GM19043 (cell line): Measurements from ENCODE around the gene DKK3.
A peak's percentile ranks its signal among the peaks of the same experiment; 100 is the strongest.

Experiments
- ATAC-seq: cut with Tn5 transposase; IDR thresholded peaks from one replicate; pipeline ENCODE4 v1.9.1; 2021; ENCODE audit warnings: low read depth; ENCODE audit not compliant: unreplicated experiment

The DKK3 gene

GRCh38 chr11:11971906-11972547, 36.4 kb downstream of the DKK3 start:
- ATAC-seq, result no peak

DNA sequence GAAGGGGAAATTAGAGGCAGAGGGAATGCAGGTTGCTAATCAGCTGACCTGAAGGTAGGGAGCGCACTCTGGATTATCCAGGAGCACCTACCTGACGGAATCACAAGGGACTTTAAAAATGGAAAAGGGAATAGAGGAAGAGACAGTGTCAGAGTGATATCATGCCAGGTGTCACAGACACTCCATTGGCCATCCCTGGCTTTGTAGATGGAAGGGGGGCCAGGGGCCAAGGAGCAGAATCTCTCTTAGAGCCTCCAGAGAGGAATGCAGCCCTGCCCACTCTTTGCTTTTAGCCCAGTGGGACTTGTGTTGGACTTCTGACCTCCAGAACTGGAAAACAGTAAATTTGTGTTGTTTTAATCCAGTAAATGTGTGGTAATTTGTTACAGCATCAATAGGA, 37.9 kb downstream of the DKK3 start:
- no peak for ATAC-seq

GRCh38 chr11:11969380-11970215, 38.8 kb downstream of the DKK3 start:
- no peak for ATAC-seq

GRCh38 chr11:11968511-11969280, 39.7 kb downstream of the DKK3 start:
- no peak for ATAC-seq

DNA sequence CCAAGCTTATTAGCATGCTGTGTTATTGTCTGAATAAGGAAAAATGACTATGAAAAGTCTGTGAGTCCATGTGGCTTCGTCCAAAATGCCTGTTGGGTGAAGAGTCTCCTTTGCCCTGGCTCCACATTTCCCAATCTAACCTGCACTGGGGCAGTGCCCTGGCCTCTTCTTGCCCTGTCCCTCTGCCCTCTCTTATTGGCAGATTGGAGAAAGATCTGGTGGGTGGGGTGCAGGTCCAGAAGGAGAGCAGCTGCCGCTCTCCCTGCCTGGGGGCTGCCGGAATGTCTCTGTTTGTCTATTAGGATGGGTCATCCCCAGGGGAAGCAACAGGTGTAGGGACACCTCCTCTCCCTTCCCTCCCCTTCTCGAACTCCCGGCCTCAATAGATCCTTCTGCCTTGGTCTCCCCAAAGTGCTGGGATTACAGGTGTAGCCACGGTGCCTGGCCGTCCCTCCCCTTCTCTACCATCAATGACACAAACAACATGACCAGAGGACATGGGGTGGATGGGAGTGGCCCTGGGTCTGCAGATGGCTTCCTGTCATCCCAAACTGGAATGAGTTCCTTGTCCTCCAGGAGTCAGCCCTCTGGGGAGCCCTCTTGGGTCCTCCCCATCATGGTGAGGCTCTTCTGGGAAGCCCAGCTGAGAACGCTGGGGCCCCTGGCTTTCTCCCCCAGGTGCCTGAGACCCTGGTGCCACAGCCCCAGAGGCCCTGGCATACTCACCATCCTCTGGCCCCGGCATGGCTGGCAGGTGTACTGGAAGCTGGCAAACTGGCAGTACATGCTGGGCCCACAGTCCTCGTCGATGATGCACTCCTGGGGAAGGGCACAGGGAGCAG, 40.5 kb downstream of the DKK3 start:
- no peak for ATAC-seq

DNA sequence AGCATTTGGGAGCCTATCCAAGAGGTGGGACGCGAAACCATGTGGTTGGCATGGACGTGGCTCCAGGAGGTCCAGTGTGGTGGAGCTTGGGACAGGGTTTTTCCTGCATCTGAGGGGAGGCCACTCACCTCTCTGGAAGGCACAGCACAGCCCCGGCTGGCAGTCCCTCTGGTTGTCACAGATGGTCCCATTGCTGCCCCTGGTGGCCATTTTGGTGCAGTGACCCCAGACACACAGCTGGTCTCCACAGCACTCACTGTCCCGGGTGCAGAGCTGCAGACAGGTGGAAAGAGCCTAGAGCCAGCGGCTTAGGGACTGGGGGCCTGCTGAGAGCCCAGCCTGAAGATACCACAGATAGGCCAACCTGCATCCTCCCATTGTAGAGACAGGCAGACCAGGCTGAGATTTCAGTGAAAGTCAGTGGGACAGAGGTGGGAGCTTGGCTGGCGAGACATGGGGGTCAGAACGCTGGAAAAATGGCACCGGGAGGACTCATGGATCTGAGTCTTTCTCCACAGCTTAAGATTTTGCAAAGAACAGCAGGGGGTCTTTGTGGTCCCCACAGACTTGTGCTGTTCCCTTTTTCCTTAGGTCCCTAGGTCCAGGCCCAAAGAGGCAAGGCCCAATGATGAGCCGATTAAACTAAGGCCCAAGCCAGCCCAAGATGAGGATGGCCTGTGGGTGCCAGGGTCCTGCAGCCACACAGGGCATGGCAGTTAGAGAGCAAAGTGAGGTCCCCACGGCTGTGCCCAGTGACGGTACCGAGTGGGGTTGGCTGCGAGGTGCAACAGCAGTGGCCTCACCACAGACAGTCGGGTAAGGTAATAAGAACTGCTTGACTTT, 41.4 kb downstream of the DKK3 start:
- peak; percentile 93 for ATAC-seq

GRCh38 chr11:11966354-11966741, 42.1 kb downstream of the DKK3 start:
- ATAC-seq, result no peak

GRCh38 chr11:11965656-11966353, 42.6 kb downstream of the DKK3 start:
- ATAC-seq, result no peak

- no peak for ATAC-seq
Observed at GRCh38 chr11:11965192-11965591, 43.2 kb downstream of the DKK3 start.

DNA sequence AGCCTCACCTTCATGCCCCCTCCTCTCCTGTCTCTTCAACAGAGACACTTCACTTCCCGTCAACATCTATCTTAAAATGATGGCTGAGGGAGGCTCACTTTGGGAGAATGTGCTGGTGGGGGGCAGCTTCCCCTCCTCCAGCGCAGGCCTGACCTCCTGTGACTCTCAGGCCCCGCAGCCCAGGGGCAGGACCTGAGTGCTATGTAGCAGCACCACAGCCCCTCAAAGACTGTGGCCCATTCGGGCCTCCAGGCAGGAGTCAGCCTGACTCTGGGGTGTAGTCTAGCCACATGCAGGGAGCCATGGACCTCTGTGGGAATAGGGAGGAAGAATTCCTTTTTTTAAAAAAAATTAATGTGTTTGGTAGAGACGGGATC, 43.7 kb downstream of the DKK3 start:
- no peak for ATAC-seq

DNA sequence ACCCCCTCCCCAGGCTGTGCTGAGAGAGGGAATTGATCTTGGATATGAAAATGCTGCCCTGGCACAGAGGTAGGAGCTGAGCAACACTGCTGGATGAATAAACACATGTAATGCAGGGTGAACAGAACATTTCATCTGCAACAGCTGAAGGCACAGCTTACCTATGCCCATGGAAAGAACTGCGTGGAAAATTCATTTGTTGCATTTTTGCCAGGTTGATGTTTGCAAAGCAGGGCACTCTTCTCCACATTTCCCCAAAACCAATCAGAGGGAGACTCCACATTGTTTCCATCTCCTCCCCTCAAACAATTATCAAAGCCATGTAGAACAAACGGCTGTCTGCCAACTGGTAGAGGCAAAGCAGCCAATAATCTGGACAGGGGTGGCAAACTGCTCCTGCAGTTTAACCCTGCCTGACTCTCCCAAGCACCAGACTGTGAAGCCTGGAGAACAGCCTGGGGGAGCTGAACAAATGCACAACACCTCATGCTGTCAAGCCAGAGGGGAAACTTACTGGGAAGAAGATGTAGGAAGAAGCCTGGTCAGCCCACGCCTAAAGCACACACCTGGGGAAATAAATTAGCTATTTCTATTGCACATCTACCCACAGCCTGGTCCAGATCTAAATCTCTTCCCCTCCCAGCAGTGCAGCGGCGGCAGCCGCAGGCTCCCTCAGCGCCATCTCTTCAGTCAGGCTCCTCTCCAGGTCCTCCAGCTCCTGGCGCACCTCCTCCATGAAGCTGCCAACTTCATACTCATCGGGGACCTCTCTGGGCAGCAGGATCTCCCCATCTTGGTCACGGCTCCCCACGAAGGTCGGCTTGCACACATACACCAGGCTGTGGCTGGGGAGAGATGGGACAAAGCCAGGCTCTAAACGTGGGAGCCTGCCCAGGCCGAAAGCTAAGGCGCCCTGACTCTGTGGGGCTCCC, 44.3 kb downstream of the DKK3 start:
- no peak for ATAC-seq

GRCh38 chr11:11963067-11963466, 45.4 kb downstream of the DKK3 start:
- ATAC-seq, result no peak

- ATAC-seq, result no peak
Observed at GRCh38 chr11:11961399-11962028, 46.9 kb downstream of the DKK3 start.

DNA sequence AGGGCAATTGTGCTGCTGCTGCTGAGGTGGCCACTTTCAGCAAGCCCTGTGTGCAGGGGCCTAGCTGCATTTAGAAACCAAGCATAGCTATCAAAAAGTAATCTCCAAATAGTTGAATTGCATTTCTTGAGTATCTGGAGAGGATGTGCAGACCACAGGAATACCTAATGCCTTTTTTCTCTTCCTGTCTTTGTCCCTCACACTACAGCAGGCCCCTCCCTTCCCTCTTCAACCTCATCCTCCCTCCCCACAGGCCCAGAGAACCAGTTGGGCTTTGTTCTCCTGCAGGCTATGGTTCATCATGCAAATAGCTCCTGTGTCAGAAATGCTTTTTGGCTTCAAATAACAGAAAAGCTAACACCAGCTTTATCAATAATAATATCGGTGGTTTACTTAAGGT, 47.7 kb downstream of the DKK3 start:
- ATAC-seq, result no peak

- no peak for ATAC-seq
Observed at GRCh38 chr11:11959601-11960000, 48.8 kb downstream of the DKK3 start.

DNA sequence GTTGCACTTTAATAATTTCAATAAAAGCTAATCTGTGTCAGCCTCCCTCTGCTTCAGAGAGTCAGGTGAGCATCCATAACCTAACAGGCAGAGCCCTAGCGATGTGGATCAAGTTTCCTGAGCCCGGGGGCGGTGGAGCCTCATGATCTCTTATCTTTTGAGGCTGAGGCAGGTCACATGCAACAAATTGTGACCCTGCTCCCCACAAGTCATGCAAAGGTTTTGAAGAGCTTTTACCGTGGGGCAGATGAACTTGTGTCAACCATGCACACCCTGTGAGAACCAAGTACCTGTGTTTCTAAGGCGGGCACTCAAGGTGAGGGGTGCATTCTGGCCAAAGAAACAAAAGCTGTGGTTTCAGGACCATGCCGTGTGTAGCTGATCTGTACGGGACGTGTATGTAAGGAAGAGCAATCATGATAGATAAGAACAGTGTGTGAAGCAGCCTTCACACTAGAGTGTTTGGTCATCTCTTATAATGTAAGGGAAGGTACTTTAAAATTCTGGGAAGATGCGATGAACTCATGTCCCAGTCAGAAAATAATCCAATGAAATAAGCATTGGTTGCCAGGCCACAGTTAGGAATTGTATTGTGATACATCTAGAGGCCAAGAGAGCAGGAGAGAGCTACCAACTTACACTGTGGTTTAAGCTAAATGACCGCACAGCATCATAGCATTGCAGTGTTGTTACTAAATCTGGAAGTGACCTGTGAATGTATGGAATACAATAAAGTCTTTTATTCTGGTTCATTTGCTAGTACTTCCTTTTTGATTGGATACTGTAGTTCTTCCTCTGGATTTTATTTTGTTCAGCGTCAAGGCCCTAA, 49.8 kb downstream of the DKK3 start:
- ATAC-seq, result no peak

- no peak for ATAC-seq
Observed at GRCh38 chr11:11956006-11956405, 52.4 kb downstream of the DKK3 start.
